OCI-LY7 (cell line): ENCODE measurements around the gene CALD1. TPM values are rescaled to one million over a fixed set of nuclear protein-coding genes. Genes with fewer than 3 reads are reported as not detected.

Experiments
- BruUV-seq: library from RNA; stranded (reverse); fragments of 400-500 nt; replicated peaks from 2 replicates; lab custom pipeline; 2021; lab: Mats Ljungman, UMichigan
- CTCF ChIA-PET: fragments of 300-600 bp; sonication (Branson Sonifier 250); formaldehyde crosslinking; loops from one replicate; lab custom pipeline; 2022; ENCODE audit warnings: antibody characterized with exemption; ENCODE audit not compliant: unreplicated experiment; lab: Charles Lee
- POLR2A ChIA-PET: fragments of 300-600 bp; sonication (Branson Sonifier 250); formaldehyde crosslinking; loops from one replicate; lab custom pipeline; 2022; ENCODE audit warnings: antibody characterized with exemption; lab: Charles Lee
- DNase-seq: peaks from one replicate; pipeline ENCODE4 v3.0.0-alpha.2; 2015; ENCODE audit warnings: low spot score
- H2AFZ ChIP-seq: fragments of 200-600 bp; sonication (generic), shearing (Covaris generic); 2 replicates; pipeline ENCODE4 v1.6.1; 2014; ENCODE audit warnings: mild to moderate bottlenecking, antibody characterized with exemption, low read length, moderate library complexity
- H3K27ac ChIP-seq: fragments of 200-600 bp; sonication (generic); 2 replicates; pipeline ENCODE4 v1.5.1; 2014; ENCODE audit warnings: mixed run types, low read depth, mild to moderate bottlenecking, moderate library complexity, low read length, inconsistent platforms; ENCODE audit not compliant: poor library complexity, severe bottlenecking
- H3K36me3 ChIP-seq: fragments of 200-600 bp; sonication (generic); 2 replicates; pipeline ENCODE4 v1.6.1; 2014; ENCODE audit warnings: mild to moderate bottlenecking, antibody characterized with exemption, low read length, moderate library complexity, mixed read lengths; ENCODE audit not compliant: insufficient read depth
- H3K4me1 ChIP-seq: fragments of 200-600 bp; sonication (generic); 2 replicates; pipeline ENCODE4 v1.5.1; 2014; ENCODE audit warnings: mild to moderate bottlenecking, low read length; ENCODE audit not compliant: insufficient read depth, poor library complexity, severe bottlenecking
- H3K4me2 ChIP-seq: fragments of 200-600 bp; sonication (generic); 2 replicates; pipeline ENCODE4 v1.6.1; 2014; ENCODE audit warnings: mild to moderate bottlenecking, low read length
- H3K4me3 ChIP-seq: fragments of 200-600 bp; sonication (generic); 2 replicates; pipeline ENCODE4 v1.5.1; 2014; ENCODE audit warnings: mild to moderate bottlenecking, low read depth, low read length; ENCODE audit not compliant: poor library complexity, severe bottlenecking
- H3K79me2 ChIP-seq: fragments of 200-600 bp; sonication (generic); 2 replicates; pipeline ENCODE4 v1.6.1; 2016; ENCODE audit warnings: low read depth, mild to moderate bottlenecking, low read length, moderate library complexity, mixed read lengths; ENCODE audit not compliant: insufficient read depth
- H3K9me2 ChIP-seq: fragments of 200-600 bp; sonication (generic); 2 replicates; pipeline ENCODE4 v1.6.1; 2016; ENCODE audit warnings: mild to moderate bottlenecking, low read length, mixed read lengths; ENCODE audit not compliant: insufficient read depth
- H3K9me3 ChIP-seq: fragments of 200-600 bp; sonication (generic); 2 replicates; pipeline ENCODE4 v1.6.1; 2014; ENCODE audit warnings: mild to moderate bottlenecking, mixed run types, low read length, mixed read lengths
- H4K20me1 ChIP-seq: fragments of 200-600 bp; sonication (generic); 2 replicates; pipeline ENCODE4 v1.6.1; 2014; ENCODE audit warnings: mild to moderate bottlenecking, antibody characterized with exemption, low read length, moderate library complexity, mixed read lengths; ENCODE audit not compliant: insufficient read depth
- EZH2phosphoT487 ChIP-seq: fragments of 200-600 bp; sonication (generic); IDR thresholded peaks from 2 replicates; pipeline ENCODE4 v1.6.1; 2018; ENCODE audit warnings: low read depth, borderline replicate concordance, mild to moderate bottlenecking, mixed run types, antibody characterized with exemption, low read length, moderate library complexity, mixed read lengths
- intact Hi-C: fragments of 100-400 bp; cut with micrococcal nuclease; formaldehyde crosslinking; loops from one replicate; pipeline ENCODE4 v1.10.0; 2022; ENCODE audit not compliant: unreplicated experiment
- total RNA-seq, 2 experiments: library from RNA; depleted of rRNA in 1 of 2; stranded (reverse); fragments of >200 nt in 1 of 2; shearing (Covaris generic) in 1 of 2; gene quantifications; 2 replicates each; pipeline ENCODE4 v1.2.3, GENCODE V29; 2014 to 2022
- TF ChIP-seq, protein P1 (sequence below): fragments of 200-600 bp; sonication (generic); conservative IDR thresholded peaks from 2 replicates; pipeline ENCODE4 v1.5.1; 2014; ENCODE audit warnings: mild to moderate bottlenecking, antibody characterized with exemption, low read length, moderate library complexity, mixed read lengths

The CALD1 gene
- total RNA-seq, 2 experiments from 2014 or later, result 0.25 to 0.49 TPM

DNA sequence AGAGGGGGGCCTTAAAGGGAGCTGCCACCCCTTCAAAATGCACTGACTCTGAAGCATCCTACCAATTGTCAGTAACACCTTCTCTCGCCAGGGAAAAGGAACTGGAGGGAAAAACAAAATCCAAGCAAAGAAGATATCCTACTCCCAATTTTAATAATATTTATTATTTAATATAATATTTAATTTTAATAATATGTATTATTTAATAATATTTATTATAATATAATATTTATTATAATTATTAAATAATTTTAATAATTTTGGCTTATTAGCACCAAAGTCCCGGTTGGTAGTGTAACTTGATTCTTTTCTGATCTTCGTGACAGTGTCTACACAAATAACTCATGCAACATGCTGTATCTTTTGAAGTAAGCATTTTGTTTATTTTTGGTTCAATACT, 148.3 kb downstream of the CALD1 start:
- no peaks in the 10 kb centered on the region for H3K9me3 ChIP-seq
- no peak overlapping the region for H3K27ac ChIP-seq
- no peaks in the 10 kb centered on the region for H3K36me3 ChIP-seq
- ChIA-PET POLR2A (interaction anchor here (0.6 kb wide), 1 partner anchor 329 kb away, joined by 3 read pairs; no protein-coding TSS in a partner anchor), CTCF (no interaction called here)
- no peak overlapping the region for H3K4me3 ChIP-seq
- no peak for DNase-seq
- BruUV-seq, result no TSS peak
- no peak overlapping the region for H3K4me2 ChIP-seq
- no peaks in the 10 kb centered on the region for H3K4me1 ChIP-seq
- H2AFZ ChIP-seq, result no peak overlapping the region
- H4K20me1 ChIP-seq, result no peaks in the 10 kb centered on the region
- TF ChIP-seq, protein P1, sequence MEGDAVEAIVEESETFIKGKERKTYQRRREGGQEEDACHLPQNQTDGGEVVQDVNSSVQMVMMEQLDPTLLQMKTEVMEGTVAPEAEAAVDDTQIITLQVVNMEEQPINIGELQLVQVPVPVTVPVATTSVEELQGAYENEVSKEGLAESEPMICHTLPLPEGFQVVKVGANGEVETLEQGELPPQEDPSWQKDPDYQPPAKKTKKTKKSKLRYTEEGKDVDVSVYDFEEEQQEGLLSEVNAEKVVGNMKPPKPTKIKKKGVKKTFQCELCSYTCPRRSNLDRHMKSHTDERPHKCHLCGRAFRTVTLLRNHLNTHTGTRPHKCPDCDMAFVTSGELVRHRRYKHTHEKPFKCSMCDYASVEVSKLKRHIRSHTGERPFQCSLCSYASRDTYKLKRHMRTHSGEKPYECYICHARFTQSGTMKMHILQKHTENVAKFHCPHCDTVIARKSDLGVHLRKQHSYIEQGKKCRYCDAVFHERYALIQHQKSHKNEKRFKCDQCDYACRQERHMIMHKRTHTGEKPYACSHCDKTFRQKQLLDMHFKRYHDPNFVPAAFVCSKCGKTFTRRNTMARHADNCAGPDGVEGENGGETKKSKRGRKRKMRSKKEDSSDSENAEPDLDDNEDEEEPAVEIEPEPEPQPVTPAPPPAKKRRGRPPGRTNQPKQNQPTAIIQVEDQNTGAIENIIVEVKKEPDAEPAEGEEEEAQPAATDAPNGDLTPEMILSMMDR, result no peak
- TF ChIP-seq EZH2phosphoT487, result no peak
- H3K79me2 ChIP-seq, result no peaks in the 10 kb centered on the region
- no peaks in the 10 kb centered on the region for H3K9me2 ChIP-seq
- intact Hi-C loops, result no loop called here

DNA sequence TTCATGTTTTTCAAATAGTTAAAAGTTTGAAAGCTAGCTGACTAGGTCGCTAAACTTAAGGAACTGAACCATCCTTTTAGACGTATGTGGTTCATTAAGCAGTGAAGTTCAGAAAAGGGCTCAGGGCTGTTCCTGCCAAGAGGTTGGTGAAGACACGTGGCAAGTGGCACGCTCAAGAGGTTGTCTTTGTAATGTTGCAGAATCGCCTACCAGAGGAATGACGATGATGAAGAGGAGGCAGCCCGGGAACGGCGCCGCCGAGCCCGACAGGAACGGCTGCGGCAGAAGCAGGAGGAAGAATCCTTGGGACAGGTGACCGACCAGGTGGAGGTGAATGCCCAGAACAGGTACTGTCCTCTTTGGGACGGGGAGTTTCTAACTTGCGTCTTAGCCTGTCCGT, 149.1 kb downstream of the CALD1 start:
- Histone ChIP-seq H3K27ac (no peak overlapping the region), H3K79me2 (no peaks in the 10 kb centered on the region), H3K9me3 (no peaks in the 10 kb centered on the region), H3K4me3 (no peak overlapping the region), H3K9me2 (no peaks in the 10 kb centered on the region), H3K4me1 (no peaks in the 10 kb centered on the region), H3K36me3 (no peaks in the 10 kb centered on the region), H4K20me1 (no peaks in the 10 kb centered on the region), H3K4me2 (no peak overlapping the region), H2AFZ (no peak overlapping the region)
- no TSS peak for BruUV-seq
- CTCF ChIA-PET, result no interaction called here
- POLR2A ChIA-PET, result interaction anchor here (0.6 to 0.7 kb wide), 4 partner anchors 137 to 711 kb away, joined by 3 to 6 read pairs (median 3); no protein-coding TSS in a partner anchor
- intact Hi-C loops, result no loop called here
- no peak for DNase-seq
- TF ChIP-seq EZH2phosphoT487, result no peak
- TF ChIP-seq, protein P1, result no peak

DNA sequence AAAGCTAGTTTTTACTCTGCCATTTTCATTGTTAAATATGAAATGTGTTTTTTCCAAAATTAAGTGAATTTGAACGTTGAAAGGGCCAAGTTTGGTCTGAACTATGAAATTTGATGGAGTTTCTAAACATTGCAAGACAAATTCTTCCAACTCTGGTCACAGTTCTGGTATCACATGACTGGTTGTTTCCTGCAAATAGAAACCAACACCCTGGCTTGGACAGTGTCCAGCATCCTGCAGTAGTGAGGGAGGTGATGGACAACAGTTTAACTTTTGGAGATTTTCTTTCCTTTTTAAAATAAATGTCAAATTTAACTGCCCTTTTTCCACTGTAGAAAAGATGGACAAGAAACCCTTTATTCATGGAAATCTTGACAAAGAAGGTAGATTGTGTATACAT, 152.1 kb downstream of the CALD1 start:
- Histone ChIP-seq H3K79me2 (no peaks in the 10 kb centered on the region), H3K36me3 (no peaks in the 10 kb centered on the region), H3K27ac (no peak overlapping the region), H3K9me2 (no peaks in the 10 kb centered on the region), H4K20me1 (no peaks in the 10 kb centered on the region), H3K4me3 (no peak overlapping the region), H3K4me1 (no peaks in the 10 kb centered on the region), H2AFZ (no peak overlapping the region), H3K4me2 (no peak overlapping the region), H3K9me3 (no peaks in the 10 kb centered on the region)
- TF ChIP-seq EZH2phosphoT487, result no peak
- TF ChIP-seq, protein P1, result no peak
- no TSS peak for BruUV-seq
- CTCF ChIA-PET, result no interaction called here
- POLR2A ChIA-PET, result no interaction called here
- intact Hi-C loops, result no loop called here
- DNase-seq, result no peak
